Measurements from ENCODE around the gene NCEH1.
"Not testable (repeated sequence)": the region's sequence is repeated elsewhere in the genome, so short reads cannot be mapped to it uniquely, and the experiment has no call there.

NCEH1 gene

GRCh38 chr3:172598904-172599303, 112.0 kb downstream of the NCEH1 start:
- no peak overlapping the region for H3K4me3 ChIP-seq (ENCODE audit: low read depth, low read length)
- TF ChIP-seq POLR2A (IDR thresholded peaks at IDR 0.05; ENCODE audit: extremely low read depth, insufficient read length) (no peak), CTCF (IDR thresholded peaks at IDR 0.05; ENCODE audit: low read depth, low read length) (no peak), MYC (IDR thresholded peaks at IDR 0.05; ENCODE audit: low read depth, low read length) (no peak), MAX (IDR thresholded peaks at IDR 0.05; ENCODE audit: low read depth, low read length) (no peak)
- DNase-seq (ENCODE audit: low read depth) = no peak

- DNase-seq (ENCODE audit: low read depth) = no peak
Measured at GRCh38 chr3:172596394-172596706, 114.5 kb downstream of the NCEH1 start.

GRCh38 chr3:172595664-172596393, 115.0 kb downstream of the NCEH1 start:
- TF ChIP-seq MYC (IDR thresholded peaks at IDR 0.05; ENCODE audit: low read depth, low read length) = 0 out of 2 replicates have a peak, but pooled peaks have one; percentile 14
- peak; percentile 81 for TF ChIP-seq CTCF (IDR thresholded peaks at IDR 0.05; ENCODE audit: low read depth, low read length)
- TF ChIP-seq MAX (IDR thresholded peaks at IDR 0.05; ENCODE audit: low read depth, low read length) = peak; percentile 32; the same call in 1 of the 2 replicates
- no peak for TF ChIP-seq POLR2A (IDR thresholded peaks at IDR 0.05; ENCODE audit: extremely low read depth, insufficient read length)
- peak overlapping the region; percentile 2 for H3K4me3 ChIP-seq (ENCODE audit: low read depth, low read length)
- DNase-seq (ENCODE audit: low read depth) = peak; percentile 75

More at GRCh38 chr3:172596394-172596706, 114.5 kb downstream of the NCEH1 start:
- no peak overlapping the region for H3K4me3 ChIP-seq (ENCODE audit: low read depth, low read length)
- no peak for TF ChIP-seq MYC (IDR thresholded peaks at IDR 0.05; ENCODE audit: low read depth, low read length)
- no peak for TF ChIP-seq CTCF (IDR thresholded peaks at IDR 0.05; ENCODE audit: low read depth, low read length)
- TF ChIP-seq MAX (IDR thresholded peaks at IDR 0.05; ENCODE audit: low read depth, low read length) = no peak
- no peak for TF ChIP-seq POLR2A (IDR thresholded peaks at IDR 0.05; ENCODE audit: extremely low read depth, insufficient read length)

- H3K4me3 ChIP-seq (ENCODE audit: low read depth, low read length); DNase-seq (ENCODE audit: low read depth): not testable (repeated sequence)
Measured at GRCh38 chr3:172594900-172595663, 115.8 kb downstream of the NCEH1 start.

- TF ChIP-seq CTCF (IDR thresholded peaks at IDR 0.05; ENCODE audit: low read depth, low read length) = no peak
- TF ChIP-seq MYC (IDR thresholded peaks at IDR 0.05; ENCODE audit: low read depth, low read length) = no peak
- TF ChIP-seq POLR2A (IDR thresholded peaks at IDR 0.05; ENCODE audit: extremely low read depth, insufficient read length) = no peak
- no peak for TF ChIP-seq MAX (IDR thresholded peaks at IDR 0.05; ENCODE audit: low read depth, low read length)
- no peak overlapping the region for H3K4me3 ChIP-seq (ENCODE audit: low read depth, low read length)
- peak; percentile 16 for DNase-seq (ENCODE audit: low read depth)
Measured at GRCh38 chr3:172592898-172593669, 117.8 kb downstream of the NCEH1 start.
